Peyer's patch (tissue), 4 donors: ENCODE data around the gene CMYA5.

ENCODE experiments used
- CTCF ChIP-seq, 6 experiments: fragments of 450-650 bp in 4 of 6; fragments of 200-600 bp in 2 of 6; sonication (generic) in 1 of 6; IDR thresholded peaks; one replicate each; pipeline ENCODE4 v1.5.1; 2017 to 2019; ENCODE audit warnings: antibody characterized with exemption in 6 of 6, mild to moderate bottlenecking in 3 of 6, moderate library complexity in 1 of 6
- POLR2A ChIP-seq, 2 donors: fragments of 450-650 bp; IDR thresholded peaks; one replicate each; pipeline ENCODE4 v1.5.1; 2017; ENCODE audit warnings: antibody characterized with exemption in 2 of 2, mild to moderate bottlenecking in 2 of 2, moderate library complexity in 2 of 2

- TF ChIP-seq CTCF (IDR thresholded peaks at IDR 0.05) (no peak), POLR2A (IDR thresholded peaks at IDR 0.05) (no peak)
Observed at GRCh38 chr5:79794347-79794746, 104.7 kb downstream of the CMYA5 start.
